Mucosa of descending colon (tissue), 3 donors: ENCODE results near the gene GNAO1. TPM values are rescaled to one million over a fixed set of nuclear protein-coding genes. Genes with fewer than 3 reads are reported as not detected.

Experiments
- ATAC-seq: fragments of 200-7000 bp; cut with Tn5 transposase; one replicate; pipeline ENCODE4 v1.9.1; 2020; ENCODE audit warnings: mild to moderate bottlenecking, moderate library complexity
- DNase-seq, 3 donors: peaks; one replicate each; pipeline ENCODE4 v3.0.0-alpha.2; 2020
- H3K36me3 ChIP-seq: fragments of 200-600 bp; one replicate; pipeline ENCODE4 v1.8.0; 2021; ENCODE audit warnings: low read depth, mild to moderate bottlenecking
- H3K4me1 ChIP-seq: fragments of 200-600 bp; one replicate; pipeline ENCODE4 v1.8.0; 2021; ENCODE audit warnings: low read depth, mild to moderate bottlenecking
- H3K4me3 ChIP-seq: fragments of 200-600 bp; one replicate; pipeline ENCODE4 v1.8.0; 2021; ENCODE audit warnings: mild to moderate bottlenecking
- H3K9me3 ChIP-seq: fragments of 200-600 bp; one replicate; pipeline ENCODE4 v1.8.0; 2021; ENCODE audit warnings: mild to moderate bottlenecking
- CTCF ChIP-seq: fragments of 200-600 bp; IDR thresholded peaks from one replicate; pipeline ENCODE4 v1.8.0; 2022; ENCODE audit warnings: antibody characterized with exemption, mild to moderate bottlenecking
- intact Hi-C, 2 donors: fragments of 100-400 bp; cut with DNase I in 1 of 2; cut with micrococcal nuclease in 1 of 2; formaldehyde crosslinking; loops; one replicate each; pipeline versions ENCODE4 v1.11.0 to v1.11.1; 2022; cut with DNase I, micrococcal nuclease
- total RNA-seq, 3 donors: library from RNA; stranded (reverse); fragmentation: NEBNext Ultra II Directional in 2 of 3; extraction: Animal tissue kit (Norgen Biotek cat#: 25700) in 2 of 3; gene quantifications; one replicate each; pipeline versions ENCODE4 v1.2.1 to v1.2.4, GENCODE V29; 2021 to 2023
- donor health status: DM: no; HTN: no; CAD: no; lungs with moderate emphysema.
- donor health status: DM: no; HTN: no; CAD: no.
- donor health status: DM: no; HTN: yes; CAD: no.

Gene GNAO1
- total RNA-seq, 3 donors from 2014 or later = 8.3 to 113 (median 9.8) TPM

GRCh38 chr16:56265184-56265583 lies 73.9 kb downstream of the GNAO1 start:
- Histone ChIP-seq H3K9me3 (no peaks in the 10 kb centered on the region), H3K4me3 (no peak overlapping the region), H3K4me1 (peaks cover 4% of the 10 kb centered on the region), H3K36me3 (no peaks in the 10 kb centered on the region)
- intact Hi-C loops = loop anchor here in 1 of 2 donors (10.0 kb wide), 1 partner anchor 70 kb away; the partner anchor contains the start of gene GNAO1
- TF ChIP-seq CTCF = no peak
- no peak for ATAC-seq
- no peak for DNase-seq

- DNase-seq = no peak
Observed at GRCh38 chr16:56265746-56266145, 74.5 kb downstream of the GNAO1 start.

GRCh38 chr16:56266641-56267607 lies 75.6 kb downstream of the GNAO1 start:
- no peak for DNase-seq
- H3K9me3 ChIP-seq = no peaks in the 10 kb centered on the region
- H3K4me1 ChIP-seq = peaks cover 4% of the 10 kb centered on the region
- intact Hi-C loops = loop anchor here in 1 of 2 donors (10.0 kb wide), 1 partner anchor 72 kb away; the partner anchor contains the start of gene GNAO1
- H3K4me3 ChIP-seq = no peak overlapping the region
- no peak for TF ChIP-seq CTCF
- ATAC-seq = no peak
- no peaks in the 10 kb centered on the region for H3K36me3 ChIP-seq

More at GRCh38 chr16:56265746-56266145, 74.5 kb downstream of the GNAO1 start:
- H3K9me3 ChIP-seq = no peaks in the 10 kb centered on the region
- intact Hi-C loops = loop anchor here in 1 of 2 donors (10.0 kb wide), 1 partner anchor 71 kb away; the partner anchor contains the start of gene GNAO1
- no peak for TF ChIP-seq CTCF
- H3K36me3 ChIP-seq = no peaks in the 10 kb centered on the region
- peaks cover 4% of the 10 kb centered on the region for H3K4me1 ChIP-seq
- H3K4me3 ChIP-seq = no peak overlapping the region
- ATAC-seq = no peak

GRCh38 chr16:56267888-56268287 lies 76.6 kb downstream of the GNAO1 start:
- Histone ChIP-seq H3K9me3 (no peaks in the 10 kb centered on the region), H3K4me3 (no peak overlapping the region), H3K4me1 (no peaks in the 10 kb centered on the region), H3K36me3 (no peaks in the 10 kb centered on the region)
- ATAC-seq (no peak), DNase-seq (no peak)
- intact Hi-C loops = loop anchor here in 1 of 2 donors (10.0 kb wide), 1 partner anchor 73 kb away; the partner anchor contains the start of gene GNAO1
- TF ChIP-seq CTCF = no peak

- H3K36me3 ChIP-seq = no peaks in the 10 kb centered on the region
- TF ChIP-seq CTCF = no peak
- intact Hi-C loops = loop anchor here in 1 of 2 donors (10.0 kb wide), 1 partner anchor 74 kb away; the partner anchor contains the start of gene GNAO1
- H3K9me3 ChIP-seq = no peaks in the 10 kb centered on the region
- ATAC-seq (no peak), DNase-seq (no peak)
- H3K4me1 ChIP-seq = no peaks in the 10 kb centered on the region
- H3K4me3 ChIP-seq = no peak overlapping the region
Observed at GRCh38 chr16:56268799-56269198, 77.5 kb downstream of the GNAO1 start.
